Measurements from ENCODE around the gene ULK2. TPM values are rescaled to one million over a fixed set of nuclear protein-coding genes. Genes with fewer than 3 reads are reported as not detected.

The ULK2 gene
- polyA plus RNA-seq, 1 of the 3 experiments (the other 2 are of a cell fraction) = 18.0 TPM

DNA sequence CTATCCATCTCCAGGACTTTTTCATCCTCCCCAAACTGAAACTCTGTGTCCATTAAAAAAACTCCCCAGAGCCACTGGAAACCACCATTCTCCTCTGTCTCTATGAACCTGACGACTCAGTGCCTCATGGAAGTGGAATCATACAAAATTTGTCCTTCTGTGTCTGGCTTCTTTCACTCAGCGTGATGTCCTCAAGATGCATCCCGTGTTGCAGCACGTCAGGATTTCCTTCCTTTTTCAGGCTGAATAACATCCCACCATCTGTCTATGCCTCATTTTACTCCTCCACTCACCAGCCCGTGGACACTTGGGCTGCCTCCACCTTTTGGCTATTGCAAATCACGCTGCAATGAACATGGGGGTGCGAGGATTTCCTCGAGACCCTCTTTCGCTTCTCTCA is 107.0 kb downstream of the ULK2 start:
- H3K4me1 ChIP-seq (ENCODE audit: control insufficient read depth in 1 of 2, insufficient read depth in 2 of 2, low read depth in 1 of 2, low read length in 1 of 2) = peaks cover 0 to 2% of the 10 kb centered on the region in 2 experiments; a peak in 1 of 4 replicates

GRCh38 chr17:19759568-19760549 is 107.9 kb downstream of the ULK2 start:
- no peak overlapping the region for H3K9ac ChIP-seq
- ChIA-PET CTCF (interaction anchor here (0.9 to 8.8 kb wide), 5 partner anchors 12 to 245 kb away, joined by 3 to 292 read pairs (median 4); partner anchors contain the start of genes ALDH3A1 and ALDH3A2), POLR2A (no interaction called here)
- H3K4me3 ChIP-seq (ENCODE audit: low read depth in 2 of 2, low read length in 1 of 2) = no peak overlapping the region
- TF ChIP-seq YY1 (IDR thresholded peaks at IDR 0.05; ENCODE audit: low read depth) (no peak), CTCF (IDR thresholded peaks at IDR 0.05) (no peak), GATA2 (CRISPR knock-in tag; IDR thresholded peaks at IDR 0.05) (no peak), POLR2AphosphoS5 (IDR thresholded peaks at IDR 0.05; ENCODE audit: low read depth, low read length) (no peak), EZH2phosphoT487 (IDR thresholded peaks at IDR 0.05; ENCODE audit: borderline replicate concordance, low read depth) (no peak), CHD2 (IDR thresholded peaks at IDR 0.05; ENCODE audit: low read length, partially characterized antibody) (no peak), TCF12 (IDR thresholded peaks at IDR 0.05) (no peak), MEF2A (IDR thresholded peaks at IDR 0.05; ENCODE audit: borderline replicate concordance, low read depth) (no peak), IRF3 (IDR thresholded peaks at IDR 0.05; ENCODE audit: low read depth, low read length) (no peak), TEAD4 (IDR thresholded peaks at IDR 0.05; ENCODE audit: borderline replicate concordance, insufficient read depth) (no peak)
- TF ChIP-seq, protein P1, sequence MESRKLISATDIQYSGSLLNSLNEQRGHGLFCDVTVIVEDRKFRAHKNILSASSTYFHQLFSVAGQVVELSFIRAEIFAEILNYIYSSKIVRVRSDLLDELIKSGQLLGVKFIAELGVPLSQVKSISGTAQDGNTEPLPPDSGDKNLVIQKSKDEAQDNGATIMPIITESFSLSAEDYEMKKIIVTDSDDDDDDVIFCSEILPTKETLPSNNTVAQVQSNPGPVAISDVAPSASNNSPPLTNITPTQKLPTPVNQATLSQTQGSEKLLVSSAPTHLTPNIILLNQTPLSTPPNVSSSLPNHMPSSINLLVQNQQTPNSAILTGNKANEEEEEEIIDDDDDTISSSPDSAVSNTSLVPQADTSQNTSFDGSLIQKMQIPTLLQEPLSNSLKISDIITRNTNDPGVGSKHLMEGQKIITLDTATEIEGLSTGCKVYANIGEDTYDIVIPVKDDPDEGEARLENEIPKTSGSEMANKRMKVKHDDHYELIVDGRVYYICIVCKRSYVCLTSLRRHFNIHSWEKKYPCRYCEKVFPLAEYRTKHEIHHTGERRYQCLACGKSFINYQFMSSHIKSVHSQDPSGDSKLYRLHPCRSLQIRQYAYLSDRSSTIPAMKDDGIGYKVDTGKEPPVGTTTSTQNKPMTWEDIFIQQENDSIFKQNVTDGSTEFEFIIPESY (IDR thresholded peaks at IDR 0.05; ENCODE audit: borderline replicate concordance, low read depth) = no peak
- no peaks in the 10 kb centered on the region for H4K20me1 ChIP-seq (ENCODE audit: insufficient read depth)
- no peaks in the 10 kb centered on the region for H3F3A ChIP-seq (replicated peaks; ENCODE audit: insufficient read depth)
- no peak for DNase-seq
- peaks cover 0 to 2% of the 10 kb centered on the region in 2 experiments; a peak in 1 of 4 replicates for H3K4me1 ChIP-seq (ENCODE audit: control insufficient read depth in 1 of 2, insufficient read depth in 2 of 2, low read depth in 1 of 2, low read length in 1 of 2)
- H3K27ac ChIP-seq (ENCODE audit: low read depth in 2 of 2, low read length in 1 of 2) = no peak overlapping the region
- H3K27me3 ChIP-seq (ENCODE audit: insufficient read depth) = no peaks in the 10 kb centered on the region
- H2AFZ ChIP-seq (ENCODE audit: low read depth) = no peak overlapping the region
- 84% methylated on average over 18 of the region's 24 CpGs for WGBS (ENCODE audit: low lambda C conversion rate)
- no peak overlapping the region for H3K4me2 ChIP-seq
- H3K36me3 ChIP-seq (replicated peaks in 1 of 2; ENCODE audit: control insufficient read depth in 1 of 2, insufficient read depth in 2 of 2, low read length in 1 of 2) = no peaks in the 10 kb centered on the region
- H3K9me2 ChIP-seq = no peaks in the 10 kb centered on the region
- no peaks in the 10 kb centered on the region for H3K9me3 ChIP-seq
- H3K79me2 ChIP-seq (ENCODE audit: insufficient read depth) = no peaks in the 10 kb centered on the region

More for the DNA sequence above, 107.0 kb downstream of the ULK2 start:
- TF ChIP-seq IRF3 (IDR thresholded peaks at IDR 0.05; ENCODE audit: low read depth, low read length) (no peak), MEF2A (IDR thresholded peaks at IDR 0.05; ENCODE audit: borderline replicate concordance, low read depth) (no peak), GABPA (IDR thresholded peaks at IDR 0.05; ENCODE audit: low read depth) (no peak), SIN3A (IDR thresholded peaks at IDR 0.05; ENCODE audit: borderline replicate concordance, low read depth, low read length) (no peak), EZH2phosphoT487 (IDR thresholded peaks at IDR 0.05; ENCODE audit: borderline replicate concordance, low read depth) (no peak)
- WGBS (ENCODE audit: low lambda C conversion rate) = 84% methylated on average over 9 of the region's 9 CpGs
- CTCF ChIA-PET = interaction anchor here (0.9 to 8.8 kb wide), 6 partner anchors 13 to 398 kb away, joined by 3 to 292 read pairs (median 20); partner anchors contain the start of genes ALDH3A1, ALDH3A2 and B9D1
- Histone ChIP-seq H3K4me2 (no peak overlapping the region), H3K9me3 (no peaks in the 10 kb centered on the region), H3K36me3 (replicated peaks in 1 of 2; ENCODE audit: control insufficient read depth in 1 of 2, insufficient read depth in 2 of 2, low read length in 1 of 2) (no peaks in the 10 kb centered on the region), H3K27ac (ENCODE audit: low read depth in 2 of 2, low read length in 1 of 2) (no peak overlapping the region), H3K9me2 (no peaks in the 10 kb centered on the region), H3K79me2 (ENCODE audit: insufficient read depth) (no peaks in the 10 kb centered on the region), H3K27me3 (ENCODE audit: insufficient read depth) (no peaks in the 10 kb centered on the region), H3K4me3 (ENCODE audit: low read depth in 2 of 2, low read length in 1 of 2) (no peak overlapping the region), H4K20me1 (ENCODE audit: insufficient read depth) (no peaks in the 10 kb centered on the region), H2AFZ (ENCODE audit: low read depth) (no peak overlapping the region), H3F3A (replicated peaks; ENCODE audit: insufficient read depth) (no peaks in the 10 kb centered on the region), H3K9ac (no peak overlapping the region)
- DNase-seq = no peak
- POLR2A ChIA-PET = no interaction called here

All from SK-N-SH (cell line).